Liver (tissue), 9 donors: ENCODE results near the gene FIBCD1. TPM values are rescaled to one million over a fixed set of nuclear protein-coding genes. Genes with fewer than 3 reads are reported as not detected.

Experiments
- DNase-seq: peaks from one replicate; pipeline ENCODE4 v3.0.0-alpha.2; 2017; ENCODE audit warnings: low spot score
- H3K27ac ChIP-seq, 2 donors: one replicate each; pipeline ENCODE4 v1.7.0; 2013; ENCODE audit warnings: inconsistent platforms in 2 of 2, low read length in 2 of 2, control low read depth in 1 of 2, low read depth in 1 of 2, mild to moderate bottlenecking in 1 of 2
- H3K27me3 ChIP-seq, 4 donors: one replicate each; pipeline versions ENCODE4 v1.6.1 to v1.7.0; 2013; ENCODE audit warnings: low read length in 3 of 4, inconsistent platforms in 1 of 4, mild to moderate bottlenecking in 1 of 4, moderate library complexity in 1 of 4; ENCODE audit not compliant: control insufficient read depth in 4 of 4, insufficient read depth in 4 of 4
- H3K36me3 ChIP-seq, 4 donors: one replicate each; pipeline versions ENCODE4 v1.6.1 to v1.7.0; 2013; ENCODE audit warnings: low read length in 3 of 4, mild to moderate bottlenecking in 3 of 4, low read depth in 1 of 4, moderate library complexity in 1 of 4; ENCODE audit not compliant: control insufficient read depth in 4 of 4, insufficient read depth in 3 of 4
- H3K4me1 ChIP-seq, 4 donors: one replicate each; pipeline versions ENCODE4 v1.6.1 to v1.7.0; 2013; ENCODE audit warnings: low read length in 3 of 4, mild to moderate bottlenecking in 3 of 4, moderate library complexity in 1 of 4; ENCODE audit not compliant: control insufficient read depth in 4 of 4, insufficient read depth in 4 of 4
- H3K4me3 ChIP-seq, 3 donors: one replicate each; pipeline versions ENCODE4 v1.6.1 to v1.7.0; 2013; ENCODE audit warnings: low read length in 3 of 3, control low read depth in 1 of 3, low read depth in 1 of 3, mild to moderate bottlenecking in 1 of 3
- H3K9ac ChIP-seq, 2 donors: one replicate each; pipeline ENCODE4 v1.7.0; 2013; ENCODE audit warnings: low read length in 2 of 2, mild to moderate bottlenecking in 2 of 2, moderate library complexity in 2 of 2, control low read depth in 1 of 2, low read depth in 1 of 2
- H3K9me3 ChIP-seq, 4 donors: one replicate each; pipeline versions ENCODE4 v1.6.1 to v1.7.0; 2013; ENCODE audit warnings: low read length in 3 of 4; ENCODE audit not compliant: control insufficient read depth in 4 of 4
- EGR1 ChIP-seq, 2 donors: IDR thresholded peaks; 2 replicates each; pipeline ENCODE4 v1.6.1; 2016 to 2018; ENCODE audit warnings: antibody characterized with exemption in 2 of 2, low read depth in 2 of 2
- FOXA1 ChIP-seq: IDR thresholded peaks from 2 replicates; pipeline ENCODE4 v1.6.1; 2016; ENCODE audit warnings: antibody characterized with exemption
- FOXA2 ChIP-seq: IDR thresholded peaks from 2 replicates; pipeline ENCODE4 v1.6.1; 2016; ENCODE audit warnings: antibody characterized with exemption
- GABPA ChIP-seq, 2 donors: IDR thresholded peaks in 1 of 2; conservative IDR thresholded peaks in 1 of 2; 2 replicates each; pipeline ENCODE4 v1.6.1; 2016; ENCODE audit warnings: antibody characterized with exemption in 2 of 2, mild to moderate bottlenecking in 1 of 2, moderate library complexity in 1 of 2
- HNF4G ChIP-seq: IDR thresholded peaks from 2 replicates; pipeline ENCODE4 v1.6.1; 2016; ENCODE audit warnings: antibody characterized with exemption
- JUND ChIP-seq, 2 donors: IDR thresholded peaks; 2 replicates each; pipeline ENCODE4 v1.6.1; 2016; ENCODE audit warnings: antibody characterized with exemption in 2 of 2
- RAD21 ChIP-seq, 2 donors: IDR thresholded peaks; 2 replicates each; pipeline ENCODE4 v1.6.1; 2016; ENCODE audit warnings: antibody characterized with exemption in 2 of 2, mild to moderate bottlenecking in 2 of 2
- RXRA ChIP-seq, 2 donors: IDR thresholded peaks; 2 replicates each; pipeline ENCODE4 v1.6.1; 2017 to 2018; ENCODE audit warnings: antibody characterized with exemption in 2 of 2, mild to moderate bottlenecking in 1 of 2
- SP1 ChIP-seq: IDR thresholded peaks from 2 replicates; pipeline ENCODE4 v1.6.1; 2018; ENCODE audit warnings: antibody characterized with exemption, mild to moderate bottlenecking
- TAF1 ChIP-seq: conservative IDR thresholded peaks from 2 replicates; pipeline ENCODE4 v1.6.1; 2016; ENCODE audit warnings: antibody characterized with exemption, mild to moderate bottlenecking
- YY1 ChIP-seq: IDR thresholded peaks from 2 replicates; pipeline ENCODE4 v1.6.1; 2016; ENCODE audit warnings: antibody characterized with exemption, mild to moderate bottlenecking
- WGBS: extraction: QIAGEN DNeasy Blood & Tissue Kit; methylation state at CpG from one replicate; pipeline ENCODE4 v1.1.7; 2013; 5-methylcytosine and 5-hydroxymethylcytosine counted together
- polyA plus RNA-seq, 2 donors: library from polyadenylated mRNA; stranded (reverse) in 1 of 2; unstranded in 1 of 2; fragments of 200-250 nt in 1 of 2; fragments of >200 nt in 1 of 2; fragmentation: Nextera tagmentation in 1 of 2; extraction: Ambion mirVana in 1 of 2; gene quantifications; one replicate each; pipeline versions ENCODE4 v1.2.1 to v1.2.3, GENCODE V29; 2013 to 2015
- total RNA-seq, 2 donors: library from RNA; depleted of rRNA; stranded (reverse); fragments of >200 nt; gene quantifications; one replicate each; pipeline ENCODE4 v1.2.3, GENCODE V29; 2014
- TF ChIP-seq, protein P1 (sequence below): IDR thresholded peaks from 2 replicates; pipeline ENCODE4 v1.6.1; 2016; ENCODE audit warnings: antibody characterized with exemption
- TF ChIP-seq, protein P2 (sequence below): IDR thresholded peaks from 2 replicates; pipeline ENCODE4 v1.6.1; 2016; ENCODE audit warnings: antibody characterized with exemption
- TF ChIP-seq, protein P3 (sequence below): fragments of 150-350 bp; IDR thresholded peaks from 2 replicates; pipeline ENCODE4 v1.5.1; 2017; ENCODE audit warnings: improper control_type of control experiment, low read depth, low read length; ENCODE audit not compliant: missing input control
- TF ChIP-seq, protein P4 (sequence below): IDR thresholded peaks from 2 replicates; pipeline ENCODE4 v1.6.1; 2016; ENCODE audit warnings: antibody characterized with exemption
- donor health status: healthy.
- donor health status: healthy.
- donor health status: healthy.
- donor health status: healthy.
- donor health status: healthy.

Gene FIBCD1
- total and polyA plus RNA-seq, 4 donors, result not detected

DNA sequence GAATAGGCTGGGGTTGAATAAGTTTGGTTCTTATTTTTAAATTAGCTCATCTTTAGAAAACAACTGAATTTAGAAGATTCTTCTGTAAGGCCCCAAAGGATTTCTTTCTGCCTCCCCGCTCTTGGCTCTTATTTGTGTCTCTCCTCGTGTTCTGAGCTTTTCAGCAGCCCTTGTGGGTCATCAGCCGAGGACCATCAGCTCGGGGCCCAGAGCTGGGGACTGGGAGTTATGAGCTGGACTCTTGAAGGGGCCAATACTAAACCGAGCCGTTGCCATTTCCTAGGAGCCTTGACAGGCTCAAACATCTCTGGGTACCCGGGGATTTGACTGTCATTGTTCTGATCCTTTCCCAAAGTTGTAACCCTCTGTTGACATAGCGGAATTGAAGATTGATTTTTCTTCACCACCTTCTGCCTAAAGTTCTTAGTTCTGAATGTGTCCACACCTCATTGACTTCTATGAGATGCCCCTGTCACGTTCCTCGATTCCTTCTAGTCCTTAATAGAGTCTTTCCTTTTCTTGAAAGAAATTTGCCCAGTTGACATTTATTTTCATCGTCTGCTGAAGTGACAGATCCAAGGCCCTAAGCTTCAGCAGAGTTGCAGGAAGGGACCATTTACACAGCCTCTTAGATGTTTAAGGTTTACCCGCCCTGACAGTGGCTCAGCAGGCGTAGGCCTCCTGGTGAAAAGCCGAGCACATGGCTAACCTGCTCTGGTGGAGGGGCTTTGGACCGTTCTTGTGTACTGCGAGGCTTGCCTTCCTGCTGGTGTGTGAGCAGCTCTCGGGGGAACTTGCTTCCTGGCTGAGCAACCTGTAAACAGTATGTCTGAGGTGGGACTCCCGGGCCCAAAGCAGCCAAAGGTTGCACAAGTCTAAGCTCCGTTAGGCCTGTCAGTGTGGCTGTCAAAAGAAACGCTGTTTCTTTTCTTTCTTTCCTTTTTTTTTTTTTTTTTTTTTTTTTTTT lies 80.0 kb downstream of the FIBCD1 start:
- no peak overlapping the region for H3K9ac ChIP-seq
- TF ChIP-seq YY1 (no peak), HNF4G (no peak), SP1 (no peak), TAF1 (no peak), JUND (IDR thresholded peaks at IDR 0.05) (no peak), EGR1 (IDR thresholded peaks at IDR 0.05; ENCODE audit: low read depth in 2 of 2) (no peak), RAD21 (IDR thresholded peaks at IDR 0.05) (no peak), GABPA (IDR thresholded peaks at IDR 0.05 in 1 of 2, conservative IDR thresholded peaks at IDR 0.05 in 1 of 2) (no peak), RXRA (IDR thresholded peaks at IDR 0.05) (no peak), FOXA2 (no peak)
- TF ChIP-seq, protein P1, sequence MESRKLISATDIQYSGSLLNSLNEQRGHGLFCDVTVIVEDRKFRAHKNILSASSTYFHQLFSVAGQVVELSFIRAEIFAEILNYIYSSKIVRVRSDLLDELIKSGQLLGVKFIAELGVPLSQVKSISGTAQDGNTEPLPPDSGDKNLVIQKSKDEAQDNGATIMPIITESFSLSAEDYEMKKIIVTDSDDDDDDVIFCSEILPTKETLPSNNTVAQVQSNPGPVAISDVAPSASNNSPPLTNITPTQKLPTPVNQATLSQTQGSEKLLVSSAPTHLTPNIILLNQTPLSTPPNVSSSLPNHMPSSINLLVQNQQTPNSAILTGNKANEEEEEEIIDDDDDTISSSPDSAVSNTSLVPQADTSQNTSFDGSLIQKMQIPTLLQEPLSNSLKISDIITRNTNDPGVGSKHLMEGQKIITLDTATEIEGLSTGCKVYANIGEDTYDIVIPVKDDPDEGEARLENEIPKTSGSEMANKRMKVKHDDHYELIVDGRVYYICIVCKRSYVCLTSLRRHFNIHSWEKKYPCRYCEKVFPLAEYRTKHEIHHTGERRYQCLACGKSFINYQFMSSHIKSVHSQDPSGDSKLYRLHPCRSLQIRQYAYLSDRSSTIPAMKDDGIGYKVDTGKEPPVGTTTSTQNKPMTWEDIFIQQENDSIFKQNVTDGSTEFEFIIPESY, result no peak
- TF ChIP-seq, protein P2, sequence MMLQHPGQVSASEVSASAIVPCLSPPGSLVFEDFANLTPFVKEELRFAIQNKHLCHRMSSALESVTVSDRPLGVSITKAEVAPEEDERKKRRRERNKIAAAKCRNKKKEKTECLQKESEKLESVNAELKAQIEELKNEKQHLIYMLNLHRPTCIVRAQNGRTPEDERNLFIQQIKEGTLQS, result no peak
- TF ChIP-seq, protein P3, sequence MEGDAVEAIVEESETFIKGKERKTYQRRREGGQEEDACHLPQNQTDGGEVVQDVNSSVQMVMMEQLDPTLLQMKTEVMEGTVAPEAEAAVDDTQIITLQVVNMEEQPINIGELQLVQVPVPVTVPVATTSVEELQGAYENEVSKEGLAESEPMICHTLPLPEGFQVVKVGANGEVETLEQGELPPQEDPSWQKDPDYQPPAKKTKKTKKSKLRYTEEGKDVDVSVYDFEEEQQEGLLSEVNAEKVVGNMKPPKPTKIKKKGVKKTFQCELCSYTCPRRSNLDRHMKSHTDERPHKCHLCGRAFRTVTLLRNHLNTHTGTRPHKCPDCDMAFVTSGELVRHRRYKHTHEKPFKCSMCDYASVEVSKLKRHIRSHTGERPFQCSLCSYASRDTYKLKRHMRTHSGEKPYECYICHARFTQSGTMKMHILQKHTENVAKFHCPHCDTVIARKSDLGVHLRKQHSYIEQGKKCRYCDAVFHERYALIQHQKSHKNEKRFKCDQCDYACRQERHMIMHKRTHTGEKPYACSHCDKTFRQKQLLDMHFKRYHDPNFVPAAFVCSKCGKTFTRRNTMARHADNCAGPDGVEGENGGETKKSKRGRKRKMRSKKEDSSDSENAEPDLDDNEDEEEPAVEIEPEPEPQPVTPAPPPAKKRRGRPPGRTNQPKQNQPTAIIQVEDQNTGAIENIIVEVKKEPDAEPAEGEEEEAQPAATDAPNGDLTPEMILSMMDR, result no peak
- H3K36me3 ChIP-seq, result peaks cover 4 to 19% (median 16%) of the 10 kb centered on the region in 4 donors
- WGBS, result 83% methylated on average over 20 of the region's 20 CpGs
- peaks cover 0 to 5% (median 0%) of the 10 kb centered on the region in 4 donors for H3K4me1 ChIP-seq
- no peak overlapping the region for H3K4me3 ChIP-seq
- no peaks in the 10 kb centered on the region for H3K9me3 ChIP-seq
- H3K27ac ChIP-seq, result no peak overlapping the region
- DNase-seq, result no peak
- no peaks in the 10 kb centered on the region for H3K27me3 ChIP-seq

DNA sequence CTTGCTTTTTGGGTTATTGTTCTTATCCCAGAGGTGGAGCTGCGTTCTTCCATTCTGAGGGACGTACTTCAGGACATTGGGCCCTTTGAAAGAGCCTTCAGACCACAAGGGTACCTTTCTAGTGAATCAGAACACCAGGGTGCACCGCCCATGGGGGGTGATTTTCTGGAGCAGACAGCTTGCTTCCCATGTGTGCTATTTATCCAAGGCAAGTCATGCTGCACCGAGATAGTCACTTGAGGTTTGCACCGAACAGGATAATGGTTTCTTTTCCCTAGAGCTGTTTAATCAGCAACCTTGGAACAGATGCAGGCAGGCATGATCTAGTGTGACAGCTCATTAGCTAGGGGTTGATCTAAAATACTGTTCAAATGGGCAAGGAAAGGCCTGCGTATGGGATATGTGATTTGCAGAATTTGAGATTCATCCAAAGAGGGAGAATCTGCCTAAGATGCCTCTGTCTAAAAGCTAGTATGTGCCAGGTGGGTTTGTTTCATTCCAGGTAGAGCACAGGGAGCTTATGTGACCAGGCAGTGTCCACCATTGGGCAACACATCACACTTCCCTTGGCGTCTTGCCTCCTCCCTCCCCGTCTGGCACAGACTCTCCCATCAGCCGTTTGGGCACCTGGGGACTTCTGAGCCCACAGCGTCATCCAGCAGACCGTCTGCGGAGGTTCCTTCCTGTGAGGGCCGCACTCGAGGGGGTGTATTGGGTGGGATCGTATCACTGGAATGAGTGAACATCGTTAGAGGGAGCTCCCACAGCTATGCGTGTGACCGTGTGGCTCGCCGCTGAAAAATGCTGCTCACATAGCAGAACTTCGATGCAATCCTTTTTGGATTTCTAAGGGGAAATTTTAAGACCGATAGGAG lies 80.9 kb downstream of the FIBCD1 start:
- Histone ChIP-seq H3K9ac (no peak overlapping the region), H3K27ac (no peak overlapping the region), H3K27me3 (no peaks in the 10 kb centered on the region), H3K36me3 (peaks cover 4 to 19% (median 16%) of the 10 kb centered on the region in 4 donors), H3K9me3 (no peaks in the 10 kb centered on the region), H3K4me3 (no peak overlapping the region), H3K4me1 (no peaks in the 10 kb centered on the region)
- DNase-seq, result no peak
- WGBS, result 79% methylated on average over 22 of the region's 22 CpGs
- no peak for TF ChIP-seq RAD21 (IDR thresholded peaks at IDR 0.05)
- TF ChIP-seq JUND (IDR thresholded peaks at IDR 0.05), result no peak
- TF ChIP-seq SP1, result no peak
- TF ChIP-seq, protein P3, result no peak
- no peak for TF ChIP-seq FOXA1
- TF ChIP-seq GABPA (IDR thresholded peaks at IDR 0.05 in 1 of 2, conservative IDR thresholded peaks at IDR 0.05 in 1 of 2), result no peak
- TF ChIP-seq, protein P4, sequence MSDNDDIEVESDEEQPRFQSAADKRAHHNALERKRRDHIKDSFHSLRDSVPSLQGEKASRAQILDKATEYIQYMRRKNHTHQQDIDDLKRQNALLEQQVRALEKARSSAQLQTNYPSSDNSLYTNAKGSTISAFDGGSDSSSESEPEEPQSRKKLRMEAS, result no peak
- TF ChIP-seq TAF1, result no peak
- no peak for TF ChIP-seq HNF4G
- TF ChIP-seq, protein P1, result no peak
- no peak for TF ChIP-seq FOXA2
